Thyroid gland (tissue), 4 donors: ENCODE data around the gene MTCL1.

ENCODE experiments used
- POLR2A ChIP-seq, 2 donors: fragments of 450-650 bp; IDR thresholded peaks; one replicate each; pipeline ENCODE4 v1.6.1; 2017; ENCODE audit warnings: antibody characterized with exemption in 2 of 2, mild to moderate bottlenecking in 2 of 2, moderate library complexity in 1 of 2
- TF ChIP-seq, protein P1 (sequence below), 6 experiments: fragments of 200-600 bp in 3 of 6; fragments of 450-650 bp in 3 of 6; sonication (generic) in 3 of 6; IDR thresholded peaks; one replicate each; pipeline ENCODE4 v1.5.1; 2016 to 2019; ENCODE audit warnings: antibody characterized with exemption in 6 of 6, mild to moderate bottlenecking in 2 of 6, inconsistent platforms in 1 of 6, moderate library complexity in 1 of 6

DNA sequence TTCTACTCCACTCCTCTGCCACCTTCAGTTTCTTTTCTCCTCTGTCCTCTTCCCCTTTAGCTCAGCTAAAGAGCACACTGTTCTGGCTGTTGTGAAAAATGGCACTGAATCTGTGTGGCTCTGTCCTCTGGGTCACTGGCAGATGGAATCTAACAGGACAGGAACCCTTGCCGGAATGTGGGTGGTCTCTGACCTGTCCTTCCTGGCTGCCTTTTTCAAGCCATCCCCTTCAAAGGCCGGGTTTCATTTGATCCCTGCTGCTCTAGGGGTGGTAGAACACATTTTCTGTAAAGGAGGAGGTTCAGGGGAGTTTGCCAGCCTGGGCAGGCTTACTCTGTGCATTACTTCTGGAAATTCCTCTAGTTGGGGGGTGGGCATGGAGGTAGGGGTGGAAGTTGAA lies 29.9 kb downstream of the MTCL1 start:
- TF ChIP-seq, protein P1, sequence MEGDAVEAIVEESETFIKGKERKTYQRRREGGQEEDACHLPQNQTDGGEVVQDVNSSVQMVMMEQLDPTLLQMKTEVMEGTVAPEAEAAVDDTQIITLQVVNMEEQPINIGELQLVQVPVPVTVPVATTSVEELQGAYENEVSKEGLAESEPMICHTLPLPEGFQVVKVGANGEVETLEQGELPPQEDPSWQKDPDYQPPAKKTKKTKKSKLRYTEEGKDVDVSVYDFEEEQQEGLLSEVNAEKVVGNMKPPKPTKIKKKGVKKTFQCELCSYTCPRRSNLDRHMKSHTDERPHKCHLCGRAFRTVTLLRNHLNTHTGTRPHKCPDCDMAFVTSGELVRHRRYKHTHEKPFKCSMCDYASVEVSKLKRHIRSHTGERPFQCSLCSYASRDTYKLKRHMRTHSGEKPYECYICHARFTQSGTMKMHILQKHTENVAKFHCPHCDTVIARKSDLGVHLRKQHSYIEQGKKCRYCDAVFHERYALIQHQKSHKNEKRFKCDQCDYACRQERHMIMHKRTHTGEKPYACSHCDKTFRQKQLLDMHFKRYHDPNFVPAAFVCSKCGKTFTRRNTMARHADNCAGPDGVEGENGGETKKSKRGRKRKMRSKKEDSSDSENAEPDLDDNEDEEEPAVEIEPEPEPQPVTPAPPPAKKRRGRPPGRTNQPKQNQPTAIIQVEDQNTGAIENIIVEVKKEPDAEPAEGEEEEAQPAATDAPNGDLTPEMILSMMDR (IDR thresholded peaks at IDR 0.05) = no peak
- TF ChIP-seq POLR2A (IDR thresholded peaks at IDR 0.05) = no peak
